Astrocyte of the spinal cord (primary cell): Measurements from ENCODE around the gene NUP54.

Experiments
- DNase-seq: peaks from one replicate; pipeline ENCODE4 v3.0.0; 2011; ENCODE audit warnings: low read depth, low spot score
- H3K4me3 ChIP-seq: 2 replicates; pipeline ENCODE4 v1.5.1; 2011; ENCODE audit warnings: low read depth, mild to moderate bottlenecking, low read length, moderate library complexity
- in situ Hi-C: cut with HindIII; loops from 2 replicates; pipeline ENCODE4 v1.10.0; 2017; ENCODE audit warnings: low sequenced_read_pairs
- TF ChIP-seq, protein P1 (sequence below): IDR thresholded peaks from 2 replicates; pipeline ENCODE4 v1.5.1; 2012; ENCODE audit warnings: low read depth, mild to moderate bottlenecking, low read length, inconsistent platforms

The NUP54 gene

GRCh38 chr4:76177709-76178108 is 29.5 kb upstream of the NUP54 start:
- in situ Hi-C loops: no loop called here
- H3K4me3 ChIP-seq: no peak overlapping the region
- TF ChIP-seq, protein P1, sequence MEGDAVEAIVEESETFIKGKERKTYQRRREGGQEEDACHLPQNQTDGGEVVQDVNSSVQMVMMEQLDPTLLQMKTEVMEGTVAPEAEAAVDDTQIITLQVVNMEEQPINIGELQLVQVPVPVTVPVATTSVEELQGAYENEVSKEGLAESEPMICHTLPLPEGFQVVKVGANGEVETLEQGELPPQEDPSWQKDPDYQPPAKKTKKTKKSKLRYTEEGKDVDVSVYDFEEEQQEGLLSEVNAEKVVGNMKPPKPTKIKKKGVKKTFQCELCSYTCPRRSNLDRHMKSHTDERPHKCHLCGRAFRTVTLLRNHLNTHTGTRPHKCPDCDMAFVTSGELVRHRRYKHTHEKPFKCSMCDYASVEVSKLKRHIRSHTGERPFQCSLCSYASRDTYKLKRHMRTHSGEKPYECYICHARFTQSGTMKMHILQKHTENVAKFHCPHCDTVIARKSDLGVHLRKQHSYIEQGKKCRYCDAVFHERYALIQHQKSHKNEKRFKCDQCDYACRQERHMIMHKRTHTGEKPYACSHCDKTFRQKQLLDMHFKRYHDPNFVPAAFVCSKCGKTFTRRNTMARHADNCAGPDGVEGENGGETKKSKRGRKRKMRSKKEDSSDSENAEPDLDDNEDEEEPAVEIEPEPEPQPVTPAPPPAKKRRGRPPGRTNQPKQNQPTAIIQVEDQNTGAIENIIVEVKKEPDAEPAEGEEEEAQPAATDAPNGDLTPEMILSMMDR: no peak
- DNase-seq: no peak

DNA sequence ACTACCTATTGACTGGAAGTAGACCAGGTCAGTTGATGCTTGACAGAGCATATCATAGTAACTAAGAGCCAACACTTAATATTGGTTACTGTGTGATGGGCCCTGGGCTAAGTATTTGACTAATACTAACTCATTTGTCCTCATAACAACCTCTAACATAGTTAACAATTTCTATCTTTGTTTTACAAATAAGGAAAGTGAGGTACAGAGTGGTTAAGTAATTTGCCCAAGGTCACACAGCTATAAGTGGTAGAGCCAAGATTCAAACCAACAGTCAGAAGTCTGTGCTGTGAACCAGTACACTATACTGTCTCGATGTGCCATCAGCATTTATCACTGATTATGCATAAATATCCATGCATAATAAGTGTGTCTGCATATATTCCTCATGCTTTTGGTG is 27.1 kb upstream of the NUP54 start:
- in situ Hi-C loops: no loop called here

DNA sequence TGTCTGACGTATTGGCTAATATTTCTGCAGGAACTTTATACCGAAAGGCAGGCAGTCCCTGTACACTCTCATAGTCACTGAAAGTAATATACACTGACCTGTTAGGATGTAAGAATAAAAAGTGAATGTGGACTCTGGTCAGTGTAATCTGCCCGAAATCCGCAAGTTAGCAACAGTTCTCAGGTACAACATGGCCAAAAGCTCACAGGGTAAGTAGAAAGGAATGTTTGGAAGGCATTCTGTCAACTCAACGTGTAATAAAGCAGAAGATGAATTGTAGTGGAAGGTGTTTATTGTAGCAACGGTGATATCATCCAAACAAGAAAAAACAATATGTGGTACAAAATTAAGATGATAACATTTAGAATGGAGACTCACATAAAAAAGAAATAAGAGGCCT is 26.0 kb upstream of the NUP54 start:
- no peak for DNase-seq
- in situ Hi-C loops: no loop called here
- TF ChIP-seq, protein P1: no peak
- no peak overlapping the region for H3K4me3 ChIP-seq

More for the DNA sequence above, 27.1 kb upstream of the NUP54 start:
- H3K4me3 ChIP-seq: no peak overlapping the region
- no peak for DNase-seq
- TF ChIP-seq, protein P1: no peak

DNA sequence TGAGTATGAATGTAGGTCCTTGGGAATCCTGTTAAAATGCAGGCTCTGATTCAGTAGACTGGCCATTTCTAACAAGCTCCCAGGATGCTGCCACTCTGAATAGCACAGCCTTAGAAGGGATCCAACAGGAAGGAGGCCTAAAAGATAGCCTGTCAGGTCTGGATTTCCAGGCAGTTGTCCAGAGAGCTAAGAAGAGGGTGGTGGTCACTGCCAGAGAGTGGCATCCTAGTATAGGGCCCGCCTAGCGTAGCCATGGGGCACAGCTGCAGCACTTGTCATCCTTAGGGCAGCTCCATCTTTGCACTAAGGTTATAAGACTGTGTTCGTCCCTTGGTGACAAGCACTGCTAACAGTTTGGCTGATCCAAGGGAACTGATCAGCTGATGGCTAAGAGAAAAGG is 20.5 kb upstream of the NUP54 start:
- no peak overlapping the region for H3K4me3 ChIP-seq
- DNase-seq: no peak
- in situ Hi-C loops: no loop called here
- TF ChIP-seq, protein P1: no peak

- TF ChIP-seq, protein P1: no peak
- in situ Hi-C loops: no loop called here
- H3K4me3 ChIP-seq: no peak overlapping the region
- no peak for DNase-seq
Measured at GRCh38 chr4:76166480-76166879, 18.3 kb upstream of the NUP54 start.

GRCh38 chr4:76160355-76160754 is 12.2 kb upstream of the NUP54 start:
- in situ Hi-C loops: no loop called here
- TF ChIP-seq, protein P1: no peak
- no peak for DNase-seq
- no peak overlapping the region for H3K4me3 ChIP-seq

GRCh38 chr4:76156635-76157034 is 8.4 kb upstream of the NUP54 start:
- no peak overlapping the region for H3K4me3 ChIP-seq
- in situ Hi-C loops: no loop called here
- TF ChIP-seq, protein P1: no peak
- DNase-seq: no peak
